ENCODE measurements around the gene ASPSCR1.

Gene ASPSCR1, protein sequence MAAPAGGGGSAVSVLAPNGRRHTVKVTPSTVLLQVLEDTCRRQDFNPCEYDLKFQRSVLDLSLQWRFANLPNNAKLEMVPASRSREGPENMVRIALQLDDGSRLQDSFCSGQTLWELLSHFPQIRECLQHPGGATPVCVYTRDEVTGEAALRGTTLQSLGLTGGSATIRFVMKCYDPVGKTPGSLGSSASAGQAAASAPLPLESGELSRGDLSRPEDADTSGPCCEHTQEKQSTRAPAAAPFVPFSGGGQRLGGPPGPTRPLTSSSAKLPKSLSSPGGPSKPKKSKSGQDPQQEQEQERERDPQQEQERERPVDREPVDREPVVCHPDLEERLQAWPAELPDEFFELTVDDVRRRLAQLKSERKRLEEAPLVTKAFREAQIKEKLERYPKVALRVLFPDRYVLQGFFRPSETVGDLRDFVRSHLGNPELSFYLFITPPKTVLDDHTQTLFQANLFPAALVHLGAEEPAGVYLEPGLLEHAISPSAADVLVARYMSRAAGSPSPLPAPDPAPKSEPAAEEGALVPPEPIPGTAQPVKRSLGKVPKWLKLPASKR

DNA sequence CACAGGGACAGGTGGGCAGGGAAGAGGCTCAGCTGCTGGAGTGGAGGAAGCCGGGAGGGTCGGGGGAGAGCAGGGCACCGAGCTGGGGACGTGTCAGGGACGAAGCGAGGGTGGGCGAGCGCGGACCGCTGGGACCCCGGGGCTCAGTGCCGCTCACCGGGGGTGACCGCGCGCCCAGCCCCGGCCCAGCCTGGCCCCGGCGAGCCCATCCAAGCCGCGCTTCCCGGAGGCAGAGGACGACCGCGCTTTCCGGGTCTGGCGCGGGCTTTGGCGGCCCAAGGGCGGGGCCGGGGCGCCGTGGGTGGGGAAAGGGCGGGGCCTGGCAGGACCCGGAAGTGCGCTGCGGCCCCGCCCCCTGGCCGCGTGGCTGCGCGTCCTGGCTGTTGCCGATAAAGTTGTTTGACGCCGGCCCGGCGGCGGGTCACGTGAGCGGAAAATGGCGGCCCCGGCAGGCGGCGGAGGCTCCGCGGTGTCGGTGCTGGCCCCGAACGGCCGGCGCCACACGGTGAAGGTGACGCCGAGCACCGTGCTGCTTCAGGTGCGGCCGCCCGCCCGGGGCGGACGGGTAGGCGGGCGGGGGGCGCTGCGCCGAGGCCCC lies at the start of gene ASPSCR1:
Gene ASPSCR1 (plus strand): TSS at position 419 of the 598 bp plus-strand sequence. CDS start 18 bp downstream, at position 437.
- DNase-seq (ENCODE audit: low read depth), result peak; percentile 76

DNA sequence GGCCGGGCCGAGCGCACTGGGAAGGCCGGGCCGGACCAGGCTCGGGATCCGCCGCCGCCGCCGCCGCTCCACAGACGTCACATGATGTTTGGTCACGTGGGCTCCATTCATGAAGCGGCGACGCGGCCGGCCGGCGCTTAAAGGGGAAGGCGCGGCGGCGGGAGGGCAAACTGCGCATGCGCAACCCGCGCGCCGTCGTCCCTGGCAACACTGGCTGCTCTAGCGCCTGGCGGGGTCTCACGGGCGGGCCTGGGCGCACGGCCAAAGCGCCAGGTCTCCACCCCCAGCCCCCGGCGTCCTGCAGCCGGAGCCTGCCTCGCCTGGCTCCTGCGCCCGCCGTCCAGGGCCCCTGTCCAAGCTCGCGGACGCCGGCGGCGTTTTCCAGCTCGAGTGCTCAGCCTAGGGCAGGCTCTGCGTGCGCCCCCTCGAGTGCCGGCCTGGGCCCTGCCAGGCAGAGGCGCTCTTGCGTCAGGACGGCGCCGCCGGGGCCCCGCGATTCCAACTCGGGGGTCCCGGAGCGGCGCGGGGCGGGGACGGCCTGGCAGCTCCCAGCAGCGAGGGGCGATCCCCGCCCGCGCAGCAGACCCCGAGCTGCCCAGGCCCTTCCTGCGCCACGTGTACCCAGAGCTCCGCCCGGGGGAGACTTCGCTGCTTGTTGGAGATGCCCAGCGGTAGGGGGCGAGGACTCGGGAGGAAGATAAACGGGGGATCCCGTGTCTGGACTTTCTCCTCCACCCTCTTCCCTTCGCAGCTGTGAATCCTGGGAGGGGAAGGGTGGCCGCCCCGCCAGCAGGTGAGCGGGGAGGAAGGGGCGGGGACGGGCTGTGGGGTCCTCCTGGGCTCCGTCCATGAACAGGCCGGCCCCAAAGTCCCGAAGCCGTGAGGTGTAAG lies 49.5 kb upstream of the ASPSCR1 start, which contains the start of gene MAFG:
Gene MAFG (minus strand): TSS at position 83 of the 891 bp plus-strand sequence. CDS start 4,550 bp downstream, outside the sequence.
- DNase-seq (ENCODE audit: low read depth), result peak; percentile 87

DNA sequence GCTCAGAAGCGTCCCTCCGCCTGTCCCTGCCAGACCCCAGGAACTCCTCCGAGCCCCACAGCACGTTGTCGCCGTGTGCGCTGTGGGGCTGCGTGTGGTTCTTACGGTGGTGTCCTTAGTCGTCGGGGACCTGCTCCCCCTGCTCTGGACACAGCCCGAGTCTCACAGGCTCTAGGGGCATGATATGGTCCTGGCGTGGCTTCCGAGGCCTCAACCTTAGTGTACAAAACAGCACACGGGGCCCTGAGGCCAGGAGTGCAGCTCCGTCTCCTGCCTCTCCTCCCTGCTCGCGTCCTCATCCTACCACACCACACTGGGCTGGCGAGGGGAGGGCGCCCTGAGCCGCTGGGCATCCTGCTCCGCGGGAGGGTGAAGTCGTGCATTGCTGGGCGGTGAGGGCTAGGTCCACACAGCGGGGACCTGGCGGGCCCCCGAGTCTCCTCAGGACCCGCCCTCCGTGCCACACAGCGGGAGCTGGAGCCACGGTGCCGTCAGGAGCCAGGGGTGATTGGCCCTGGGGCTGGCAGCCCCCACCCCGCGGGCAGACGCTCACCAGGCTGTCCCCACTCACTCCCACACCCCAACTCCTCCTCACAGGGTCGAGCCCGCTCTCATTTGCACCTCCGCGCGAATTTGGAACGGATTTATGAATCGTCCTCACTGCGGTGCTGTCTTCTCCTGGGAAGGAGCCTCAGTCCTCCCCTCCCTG lies 48.7 kb upstream of the ASPSCR1 start:
- no peak for DNase-seq (ENCODE audit: low read depth)

DNA sequence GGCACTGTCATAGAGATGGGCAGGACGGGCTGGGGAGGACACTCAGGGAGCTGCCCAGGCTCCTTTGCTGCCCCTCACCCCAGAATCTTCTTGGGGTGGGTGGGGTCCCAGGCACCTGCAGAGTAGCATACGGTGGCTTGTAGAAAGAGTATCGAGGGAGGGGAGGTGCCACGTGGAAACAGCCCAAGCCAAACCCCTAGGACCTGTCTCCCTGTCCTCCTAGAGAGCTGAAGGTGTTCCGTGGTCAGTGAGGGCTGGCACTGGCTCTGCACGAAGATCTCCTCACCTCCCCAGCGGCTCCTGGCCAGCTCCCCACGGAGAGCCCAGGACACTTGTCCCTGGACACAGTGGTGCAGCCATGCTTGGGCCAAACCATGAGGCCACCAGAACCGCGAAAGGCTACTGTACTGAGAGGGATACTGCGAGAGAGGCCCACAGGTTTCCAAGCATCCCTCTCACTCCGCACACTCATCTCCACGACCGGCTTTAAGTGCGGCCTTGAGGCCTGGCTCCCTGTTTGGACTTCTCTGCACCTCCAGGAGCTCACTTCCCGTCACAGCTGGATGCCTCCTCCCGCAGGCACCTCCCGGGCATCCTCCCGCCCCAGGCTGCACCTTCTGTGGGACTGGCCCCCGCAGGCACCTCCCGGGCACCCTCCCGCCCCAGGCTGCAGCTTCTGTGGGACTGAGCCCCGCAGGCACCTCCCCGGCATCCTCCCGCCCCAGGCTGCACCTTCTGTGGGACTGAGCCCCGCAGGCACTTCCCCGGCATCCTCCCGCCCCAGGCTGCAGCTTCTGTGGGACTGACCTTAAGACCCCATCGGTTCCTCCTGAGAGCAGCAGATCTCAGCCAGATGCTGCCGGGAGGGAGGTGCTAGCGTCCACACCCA lies 47.9 kb upstream of the ASPSCR1 start:
- no peak for DNase-seq (ENCODE audit: low read depth)

DNA sequence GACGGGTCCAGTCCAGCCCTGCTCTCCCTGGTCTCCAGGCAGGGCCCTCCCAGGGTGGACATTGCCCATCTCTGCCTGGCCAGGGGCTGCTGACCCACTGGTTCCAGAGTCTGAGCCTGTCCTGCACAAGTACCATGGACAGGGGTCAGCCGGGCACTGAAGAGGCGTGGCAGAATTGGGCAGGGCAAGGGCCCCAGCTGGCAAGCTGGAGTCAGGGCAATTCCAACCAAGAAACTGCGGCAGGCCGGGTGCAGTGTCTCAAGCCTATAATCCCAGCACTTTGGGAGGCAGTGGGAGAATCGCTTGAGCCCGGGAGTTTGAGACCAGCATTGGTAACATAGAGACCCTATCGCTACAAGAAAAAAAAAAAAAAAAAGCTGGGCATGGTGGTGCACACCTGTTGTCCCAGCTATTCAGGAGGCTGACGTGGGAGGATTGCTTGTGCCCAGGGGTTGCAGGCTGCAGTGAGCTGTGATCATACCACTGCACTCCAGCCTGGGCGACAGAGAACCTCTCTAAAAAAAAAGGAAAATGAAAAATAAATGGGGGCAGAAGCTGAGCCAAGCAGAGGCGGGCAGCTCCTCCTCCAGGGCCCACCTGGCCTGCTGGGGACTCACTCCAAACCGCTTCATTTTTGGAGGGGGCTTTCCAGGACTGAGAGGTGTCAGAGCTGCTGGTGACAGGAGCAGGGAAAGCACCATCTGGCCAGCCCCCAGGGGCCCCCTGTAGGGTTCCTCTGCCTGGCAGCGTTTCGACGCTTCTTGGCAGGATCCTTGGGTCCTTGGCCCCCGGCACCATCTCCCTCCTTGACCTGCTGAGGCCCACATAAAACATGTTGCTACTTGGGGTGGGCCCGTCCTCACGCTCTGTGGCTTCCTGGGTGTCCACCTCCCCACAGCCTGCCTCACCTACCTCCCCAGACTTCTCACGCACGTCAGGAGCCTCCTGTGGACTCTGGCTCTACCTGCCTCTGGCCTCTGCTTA lies 47.0 kb upstream of the ASPSCR1 start:
- DNase-seq (ENCODE audit: low read depth), result no peak

DNA sequence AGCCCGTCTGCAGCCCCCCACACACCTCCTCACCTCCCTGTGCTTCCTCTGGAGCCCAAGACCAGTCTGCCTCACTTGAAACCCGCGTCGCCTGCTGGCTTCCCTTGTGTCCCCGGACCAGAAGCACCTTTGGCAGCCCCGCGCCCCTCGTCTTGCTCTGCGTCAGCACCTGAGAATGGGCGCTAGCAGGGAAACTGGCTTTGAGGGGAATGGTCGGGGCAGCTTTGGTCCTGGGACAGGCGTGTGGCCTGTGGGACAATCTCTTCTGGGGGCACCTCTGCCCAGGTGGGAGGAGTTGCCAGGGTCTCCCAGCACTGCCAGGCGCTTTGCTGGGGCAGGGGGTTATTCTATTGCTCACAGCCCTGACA lies 46.3 kb upstream of the ASPSCR1 start:
- no peak for DNase-seq (ENCODE audit: low read depth)

DNA sequence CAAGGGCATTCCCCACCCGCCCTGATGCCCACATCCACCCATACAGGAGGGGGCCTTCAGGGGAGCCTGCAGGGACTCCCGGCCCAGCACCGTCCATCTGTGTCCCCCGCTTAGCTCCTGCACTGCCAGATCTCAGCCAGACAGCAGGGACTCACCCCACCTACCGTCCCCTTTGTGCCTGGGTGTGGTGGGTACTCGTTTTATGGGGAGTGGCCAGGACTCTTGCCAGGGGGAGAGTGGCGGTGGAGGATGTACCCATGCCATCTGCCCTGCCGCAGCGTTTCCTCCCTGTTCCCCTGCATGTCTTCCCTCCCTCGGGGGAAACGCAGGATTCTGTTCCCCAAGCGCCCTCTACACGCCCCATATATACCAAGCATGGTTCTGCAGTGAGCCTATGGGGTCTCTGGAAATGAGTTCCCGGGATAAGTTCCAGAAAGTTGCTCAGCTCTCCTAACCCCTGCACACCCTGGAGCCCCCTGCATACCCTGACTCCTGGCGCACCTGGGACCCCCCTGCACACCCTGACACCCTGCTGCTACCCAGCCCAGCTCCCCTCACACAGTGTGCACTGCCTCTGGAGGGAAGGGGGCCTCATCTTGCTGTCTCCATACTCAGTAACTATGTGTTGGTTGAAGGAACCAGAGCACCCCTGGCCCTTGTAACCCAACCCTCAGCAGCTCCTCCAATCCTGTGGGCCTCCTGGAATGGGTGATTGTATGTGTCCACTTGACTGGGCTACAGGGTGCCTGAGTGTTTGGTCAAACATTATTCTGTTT lies 45.7 kb upstream of the ASPSCR1 start:
- no peak for DNase-seq (ENCODE audit: low read depth)

DNA sequence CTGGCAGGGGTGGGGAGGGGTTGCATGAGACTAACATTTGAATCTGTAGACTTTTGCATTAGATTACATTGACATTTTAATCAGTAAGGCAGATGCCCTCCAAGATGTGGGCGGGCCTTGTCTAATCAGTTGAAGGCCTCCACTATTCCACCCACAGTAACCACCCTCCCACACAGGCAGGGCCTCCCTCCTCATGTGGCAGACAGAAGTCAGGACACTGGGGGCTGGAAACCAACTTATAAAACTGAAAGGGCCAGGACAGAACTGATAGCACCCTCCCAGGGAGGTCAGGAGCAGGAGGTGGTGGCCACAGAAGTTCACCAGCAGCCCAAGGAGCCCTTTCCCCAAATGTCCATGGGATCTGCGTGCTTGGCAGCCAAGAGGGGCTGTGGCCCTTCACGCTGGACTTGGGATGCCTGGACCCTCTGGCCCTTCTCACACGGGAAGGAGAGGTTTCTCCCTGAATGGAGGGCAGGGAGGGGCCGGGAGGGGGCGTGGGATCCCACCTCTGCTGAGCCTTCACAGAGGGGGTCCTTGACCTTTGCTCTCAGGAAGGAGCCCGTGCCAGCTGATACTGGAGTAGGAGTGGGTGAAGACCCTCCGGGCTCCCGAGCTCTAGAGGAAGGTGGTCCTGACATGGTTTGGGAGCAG lies 45.0 kb upstream of the ASPSCR1 start:
- no peak for DNase-seq (ENCODE audit: low read depth)

DNA sequence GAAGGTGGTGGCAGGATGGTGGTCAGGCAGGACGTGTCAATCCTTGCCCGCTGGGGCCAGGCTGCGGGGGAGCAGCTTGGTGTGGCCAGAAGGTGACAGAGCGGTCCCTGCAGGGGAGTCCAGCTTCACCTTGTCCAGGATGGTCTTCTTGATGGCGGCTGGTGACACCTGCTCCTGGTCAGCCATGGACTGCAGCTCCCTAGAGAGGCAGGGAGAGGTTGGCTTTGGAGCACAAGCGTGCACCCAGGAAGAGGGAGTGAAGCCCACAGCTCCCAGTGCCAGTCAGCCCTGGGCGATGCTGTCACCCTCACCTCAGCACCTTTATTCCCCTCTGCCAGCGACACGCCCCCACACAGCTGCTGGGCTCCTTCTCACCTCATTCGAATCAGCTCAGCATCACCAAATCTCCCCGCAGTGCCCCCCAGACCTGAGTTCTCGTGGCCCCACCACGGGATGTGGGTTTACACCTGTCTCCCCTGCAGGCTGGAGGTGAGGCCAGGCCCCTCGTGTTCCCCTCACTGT lies 44.2 kb upstream of the ASPSCR1 start:
- DNase-seq (ENCODE audit: low read depth), result no peak

DNA sequence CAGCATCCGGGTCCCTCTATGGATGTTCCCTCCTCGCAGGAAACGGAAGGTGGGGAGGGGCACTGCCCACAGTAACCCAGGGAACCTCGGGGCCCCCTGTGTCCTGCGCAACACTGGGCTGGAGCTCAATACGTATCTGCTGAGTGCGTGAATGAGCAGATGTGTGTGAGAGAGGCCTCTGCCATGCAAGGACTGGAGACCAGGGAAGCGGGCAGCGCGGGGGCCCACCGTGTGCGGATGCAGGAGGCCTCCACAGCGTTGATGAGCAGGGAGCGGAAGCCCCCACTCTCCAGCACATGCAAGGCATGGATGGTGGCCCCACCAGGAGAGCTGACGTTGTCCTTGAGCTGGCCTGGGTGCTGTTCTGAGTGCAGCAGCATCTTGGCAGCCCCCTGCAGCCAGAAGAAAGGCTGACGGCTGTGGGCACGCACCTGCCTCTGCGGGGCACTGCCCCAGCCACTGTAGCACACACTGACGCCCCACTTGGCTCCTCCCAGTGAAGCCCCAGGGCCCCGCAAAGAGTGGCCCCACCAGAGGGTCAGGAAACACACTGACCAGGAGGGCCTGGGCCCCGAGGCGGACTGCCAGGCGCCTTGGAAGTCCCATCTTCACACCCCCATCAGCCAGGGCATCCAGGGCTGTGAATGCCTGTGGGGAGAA lies 43.2 kb upstream of the ASPSCR1 start:
- no peak for DNase-seq (ENCODE audit: low read depth)

DNA sequence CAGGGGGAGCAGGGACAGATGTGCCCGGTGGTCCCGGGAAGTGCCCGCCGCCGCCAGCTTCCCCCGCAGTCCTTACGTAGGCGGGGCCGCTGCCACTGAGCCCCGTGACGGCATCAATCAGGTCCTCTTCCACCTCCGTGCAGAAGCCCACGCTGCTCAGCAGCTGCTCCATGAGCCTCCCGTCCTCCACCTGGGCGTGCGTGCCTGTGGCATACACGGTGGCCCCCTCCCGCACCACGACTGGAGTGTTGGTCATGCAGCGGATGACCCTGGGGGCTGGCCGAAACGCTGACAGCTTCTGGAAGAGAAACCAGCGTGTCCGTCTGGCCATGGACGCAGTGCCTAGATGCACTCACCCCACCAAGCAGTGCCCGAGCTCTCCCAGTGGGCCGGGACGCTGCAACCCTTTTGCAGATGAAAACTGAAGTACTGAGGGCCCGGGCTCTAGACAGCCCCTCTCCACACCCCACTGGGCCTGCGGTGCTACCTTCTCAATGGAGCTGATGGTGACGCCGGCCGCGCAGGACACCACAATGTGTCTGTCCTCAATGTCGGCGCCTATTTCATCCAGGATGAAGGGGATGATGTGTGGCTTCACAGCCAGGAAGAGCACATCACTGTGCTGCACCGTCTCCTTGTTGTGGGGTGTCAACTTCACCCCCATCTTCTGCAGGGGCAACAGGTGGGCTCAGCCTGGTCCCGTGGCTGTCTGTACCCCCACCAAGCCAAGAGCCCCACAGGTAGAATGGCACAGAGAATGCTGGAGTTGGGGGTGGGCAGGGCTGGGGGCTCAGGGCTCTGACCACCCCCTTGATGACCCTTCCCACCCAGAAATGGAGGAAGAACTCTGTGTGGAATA lies 42.4 kb upstream of the ASPSCR1 start:
- no peak for DNase-seq (ENCODE audit: low read depth)

DNA sequence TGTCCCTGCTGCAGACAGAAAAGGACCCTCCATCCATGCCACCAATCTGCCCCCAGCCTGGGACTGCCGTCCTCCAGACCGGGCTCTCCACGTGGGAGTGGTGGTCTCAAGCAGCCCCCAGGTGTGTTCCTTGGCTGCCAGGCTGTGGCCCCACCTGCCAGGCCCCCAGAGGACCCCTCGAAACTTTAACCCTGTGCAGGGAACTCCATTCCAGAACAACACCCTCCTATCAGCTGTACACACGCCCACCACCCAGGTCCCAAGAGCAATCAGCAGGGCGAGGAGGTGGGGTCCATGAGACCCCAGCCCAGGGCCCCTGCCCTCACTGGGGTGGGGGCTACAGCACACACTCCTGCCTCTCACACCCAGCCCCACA lies 41.7 kb upstream of the ASPSCR1 start:
- DNase-seq (ENCODE audit: low read depth), result no peak

DNA sequence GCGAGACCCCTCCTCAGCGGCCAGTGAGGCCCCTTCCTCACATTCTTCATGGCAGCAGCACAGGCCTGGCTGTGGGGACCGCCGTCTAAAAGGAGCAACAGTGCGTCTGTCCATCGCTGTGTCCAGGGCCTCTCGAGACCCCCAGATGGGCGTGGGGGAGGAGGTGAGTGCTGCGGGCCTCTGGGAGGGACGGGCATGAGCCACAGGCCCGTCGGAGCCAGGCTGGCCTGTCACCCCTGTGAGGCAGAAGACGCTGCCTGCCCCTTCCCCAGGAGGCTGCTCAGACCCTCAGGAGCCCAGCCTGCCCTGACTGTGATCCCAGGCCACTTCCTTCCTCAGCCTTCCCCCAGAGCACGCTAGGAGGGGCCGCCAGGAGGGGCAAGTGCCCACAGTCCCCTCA lies 38.2 kb upstream of the ASPSCR1 start:
- DNase-seq (ENCODE audit: low read depth), result no peak

DNA sequence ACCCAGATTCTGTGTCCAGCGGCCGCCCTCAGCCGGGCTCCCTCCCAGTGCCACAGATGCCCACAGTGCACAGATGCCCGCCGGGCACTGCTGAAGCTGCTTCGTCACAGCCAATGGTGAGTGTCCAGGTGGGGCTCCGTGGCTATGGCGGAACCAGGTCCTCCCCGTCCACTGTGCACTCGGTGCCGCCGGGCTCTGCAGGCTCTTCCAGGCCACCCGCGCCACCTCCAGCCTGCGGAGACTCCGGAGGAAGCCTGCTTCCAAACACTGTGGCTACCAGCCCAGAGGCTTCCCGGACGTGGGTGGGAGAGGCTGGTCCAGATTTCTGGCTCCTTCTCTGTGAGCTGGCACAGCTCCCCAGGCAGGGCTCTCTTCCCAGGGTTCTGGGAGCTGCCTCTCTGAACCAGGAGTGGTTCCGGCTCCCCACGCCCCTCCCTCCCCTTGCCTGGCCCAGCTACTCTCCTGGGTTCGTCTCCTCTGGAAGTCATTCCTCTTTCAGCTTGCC lies 37.5 kb upstream of the ASPSCR1 start:
- DNase-seq (ENCODE audit: low read depth), result no peak

DNA sequence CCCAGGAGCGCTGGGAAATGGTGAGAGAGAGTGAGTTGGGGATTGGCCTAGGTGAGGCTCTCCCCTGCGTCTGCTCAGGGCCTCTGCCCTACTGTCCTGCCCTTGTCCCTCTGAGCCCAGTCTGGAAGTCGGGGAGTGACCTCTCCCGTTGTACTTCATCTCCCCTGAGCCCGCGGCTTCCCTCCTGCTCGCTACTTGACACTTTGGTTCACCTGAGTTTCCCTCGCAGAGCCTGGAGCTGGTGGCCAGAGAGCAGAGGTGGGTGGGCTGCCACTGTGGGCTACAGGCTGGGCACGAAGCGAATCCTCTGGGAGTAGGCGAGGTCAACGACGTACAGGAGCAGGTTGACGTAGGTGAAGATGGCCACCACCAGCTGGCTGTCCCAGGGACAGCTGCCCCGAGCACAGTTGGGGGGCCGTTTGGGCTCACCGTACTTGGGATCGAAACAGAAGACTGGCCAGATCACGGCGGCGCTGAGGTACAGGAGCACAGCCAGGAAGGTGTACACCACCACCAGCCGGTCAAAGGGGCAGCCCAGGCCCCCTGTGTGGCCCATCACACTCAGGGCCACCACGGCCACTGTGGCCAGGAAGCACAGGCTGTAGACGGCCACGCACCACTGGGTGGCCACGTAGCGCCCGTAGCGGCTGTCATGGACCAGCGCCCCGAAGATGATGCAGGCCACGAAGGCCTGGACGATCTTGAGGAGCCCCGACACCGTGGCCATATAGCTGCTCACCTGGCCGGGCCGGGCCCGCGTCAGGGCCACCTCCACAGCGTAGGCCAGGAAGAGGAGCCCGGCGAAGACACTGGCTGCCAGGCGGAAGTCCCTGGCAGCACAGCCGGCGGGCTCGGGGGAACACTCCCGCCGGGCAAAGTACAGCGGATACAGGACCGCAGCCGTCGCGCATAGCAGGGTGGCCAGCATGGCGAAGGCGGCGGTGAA lies 36.6 kb upstream of the ASPSCR1 start:
- DNase-seq (ENCODE audit: low read depth), result no peak
